Stomach (tissue), 4 donors: ENCODE measurements around the gene ANAPC2.

Experiments used
- CTCF ChIP-seq, 7 experiments: fragments of 450-650 bp in 4 of 7; fragments of 200-600 bp in 3 of 7; sonication (generic) in 3 of 7; IDR thresholded peaks; one replicate each; pipeline ENCODE4 v1.5.1; 2016 to 2019; ENCODE audit warnings: antibody characterized with exemption in 7 of 7, control low read depth in 2 of 7, mild to moderate bottlenecking in 1 of 7
- EP300 ChIP-seq: sonication (generic); formaldehyde crosslinking; IDR thresholded peaks from one replicate; pipeline ENCODE4 v1.6.1; 2017; ENCODE audit warnings: antibody characterized with exemption
- POLR2A ChIP-seq, 4 donors: fragments of 450-650 bp; IDR thresholded peaks; one replicate each; pipeline ENCODE4 v1.6.1; 2016; ENCODE audit warnings: antibody characterized with exemption in 4 of 4, control low read depth in 2 of 4, mild to moderate bottlenecking in 1 of 4, moderate library complexity in 1 of 4

- TF ChIP-seq CTCF (IDR thresholded peaks at IDR 0.05) = no peak
- no peak for TF ChIP-seq POLR2A (IDR thresholded peaks at IDR 0.05)
- TF ChIP-seq EP300 = no peak
Measured at GRCh38 chr9:137148242-137148641, 40.1 kb downstream of the ANAPC2 start.
